Femur (tissue), 1 donor: ENCODE measurements around the gene USP16.

Experiments used
- DNase-seq: peaks from one replicate; pipeline ENCODE4 v3.0.0-alpha.2; 2017

The USP16 gene

DNA sequence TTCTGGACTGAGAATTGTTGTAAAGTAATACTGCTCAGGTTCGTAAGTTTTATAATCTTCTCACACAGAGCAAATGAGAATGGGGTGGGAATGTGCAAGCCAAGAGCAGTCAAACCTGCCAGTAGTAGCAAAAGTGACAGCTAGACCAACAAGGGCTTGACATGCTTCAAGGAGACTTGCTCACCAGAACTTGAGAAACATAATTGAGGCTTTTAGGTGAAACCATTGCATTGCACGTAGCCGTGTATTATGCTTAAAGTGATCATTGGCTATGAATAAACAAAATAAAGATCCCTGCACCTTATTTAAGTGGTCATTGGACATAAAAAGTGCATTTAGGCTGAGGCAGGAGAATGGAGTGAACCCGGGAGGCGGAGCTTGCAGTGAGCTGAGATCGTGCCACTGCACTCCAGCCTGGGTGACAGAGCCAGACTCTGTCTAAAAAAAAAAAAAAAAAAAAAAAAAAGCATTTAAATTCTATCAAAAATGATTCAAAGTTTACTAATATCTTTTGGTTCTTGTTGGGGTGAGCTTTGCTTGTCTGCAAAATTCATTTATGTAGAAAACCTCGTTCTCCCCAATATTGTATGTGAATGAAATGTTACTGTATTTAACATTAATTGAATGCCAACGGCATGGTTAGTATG is 60.8 kb downstream of the USP16 start:
- DNase-seq, result no peak

DNA sequence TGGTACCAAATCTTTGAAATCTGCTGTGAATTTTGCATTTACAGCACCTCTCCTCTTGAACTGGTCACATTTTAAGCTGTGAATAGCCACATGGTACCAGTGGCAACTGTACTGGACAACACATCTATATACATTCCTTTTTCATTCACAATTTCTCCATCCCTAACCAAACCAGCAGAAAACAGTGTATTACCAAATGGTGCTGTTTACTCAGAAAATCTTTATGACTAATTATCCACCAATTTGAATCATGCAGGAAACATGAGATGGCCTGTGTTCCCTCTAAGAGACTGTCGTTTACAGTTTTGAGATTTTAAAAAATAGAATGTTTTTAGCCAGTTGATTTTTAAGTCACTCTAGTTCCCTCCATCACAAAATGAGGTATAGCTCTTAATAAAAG is 66.6 kb downstream of the USP16 start:
- no peak for DNase-seq

DNA sequence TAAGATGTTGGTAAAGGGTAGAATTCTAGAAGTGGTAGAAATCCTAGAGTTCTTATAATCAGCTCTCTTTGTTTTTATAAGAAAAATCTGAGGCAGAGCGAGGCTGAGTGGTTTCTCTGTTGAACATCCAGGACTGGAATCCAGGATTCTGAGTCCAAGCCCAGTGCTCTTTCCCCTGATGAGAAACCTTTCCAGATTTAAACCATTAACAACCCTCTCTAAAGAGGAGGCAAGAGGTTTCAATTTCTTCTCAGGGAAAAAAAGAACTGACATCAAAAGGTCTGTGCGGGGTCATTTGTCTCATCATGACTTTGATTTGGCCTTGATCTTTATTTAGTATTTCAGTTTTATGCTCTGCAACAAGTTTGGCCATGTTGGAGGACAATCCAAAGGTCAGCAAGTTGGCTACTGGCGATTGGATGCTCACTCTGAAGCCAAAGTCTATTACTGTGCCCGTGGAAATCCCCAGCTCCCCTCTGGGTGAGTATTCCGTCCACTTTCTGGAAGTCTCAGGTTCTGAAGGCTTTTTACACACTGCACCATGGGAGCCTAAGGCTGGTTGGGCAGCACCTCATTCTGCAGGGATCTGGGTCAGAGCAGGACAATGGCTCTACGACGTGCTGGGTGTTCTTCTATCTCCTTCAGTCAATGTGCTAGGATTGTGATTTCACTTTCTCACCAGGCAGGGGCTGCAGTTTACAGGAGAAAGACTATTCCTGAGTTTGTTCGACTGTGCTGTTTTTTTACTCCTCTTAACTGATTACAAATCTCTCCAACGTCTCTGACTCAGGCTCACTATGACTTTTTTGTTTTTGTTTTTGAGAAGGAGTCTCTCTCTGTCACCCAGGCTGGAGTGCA is 67.9 kb downstream of the USP16 start:
- no peak for DNase-seq

DNA sequence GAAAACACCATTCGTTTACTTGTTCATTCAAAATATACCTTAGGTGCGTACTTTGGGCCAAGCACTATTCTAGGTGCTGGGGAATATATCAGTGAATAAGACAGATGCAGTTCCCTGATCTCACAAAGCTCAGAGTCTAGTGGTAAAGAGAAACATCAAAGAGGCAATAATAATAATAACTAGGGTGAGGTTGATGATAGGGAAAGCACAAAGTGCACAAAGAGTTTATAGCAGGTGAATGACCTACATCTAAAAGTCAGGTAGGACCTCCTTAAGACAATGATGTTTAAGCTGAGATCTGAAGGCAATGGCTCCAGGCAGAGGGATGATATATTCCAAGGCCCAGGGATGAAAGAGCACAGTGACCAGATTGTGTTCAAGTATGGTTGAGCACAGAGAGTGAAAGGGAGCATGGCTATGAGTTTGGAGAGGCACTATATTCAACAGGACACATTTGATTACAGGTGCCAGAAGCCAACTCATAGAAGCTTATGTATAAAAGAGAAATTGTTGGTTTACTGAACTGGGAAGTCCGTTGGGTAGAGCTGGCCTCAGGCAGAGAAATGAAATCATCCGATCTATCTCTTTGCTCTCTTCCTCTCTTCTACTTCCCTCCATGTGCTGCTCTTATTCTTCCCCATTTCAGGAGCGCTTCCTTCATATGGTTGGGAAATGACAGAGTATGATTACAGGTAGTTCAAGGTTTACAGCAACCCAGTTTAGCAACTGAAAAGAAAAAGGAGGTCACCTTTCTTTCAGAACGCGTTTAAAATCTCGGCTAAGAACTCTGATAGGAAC is 71.9 kb downstream of the USP16 start:
- DNase-seq, result no peak

DNA sequence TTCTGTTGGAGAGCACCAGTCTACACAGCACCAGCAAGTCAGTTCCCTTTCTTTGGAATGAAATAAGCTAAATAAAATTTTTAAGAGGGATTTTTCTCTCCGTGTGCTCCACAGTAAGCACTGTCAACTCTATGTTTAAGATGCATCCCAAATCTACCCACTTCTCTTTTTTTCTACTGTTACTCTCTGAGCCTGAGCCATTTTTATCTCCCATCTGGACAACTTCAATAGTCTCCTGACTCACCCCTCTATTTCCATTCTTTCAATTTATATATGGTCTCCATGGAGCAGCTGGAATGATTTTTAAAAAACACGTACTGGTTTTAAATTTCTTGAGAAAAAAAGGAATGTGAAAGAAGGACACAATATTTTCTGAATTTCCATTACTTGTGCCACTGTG is 73.7 kb downstream of the USP16 start:
- no peak for DNase-seq

DNA sequence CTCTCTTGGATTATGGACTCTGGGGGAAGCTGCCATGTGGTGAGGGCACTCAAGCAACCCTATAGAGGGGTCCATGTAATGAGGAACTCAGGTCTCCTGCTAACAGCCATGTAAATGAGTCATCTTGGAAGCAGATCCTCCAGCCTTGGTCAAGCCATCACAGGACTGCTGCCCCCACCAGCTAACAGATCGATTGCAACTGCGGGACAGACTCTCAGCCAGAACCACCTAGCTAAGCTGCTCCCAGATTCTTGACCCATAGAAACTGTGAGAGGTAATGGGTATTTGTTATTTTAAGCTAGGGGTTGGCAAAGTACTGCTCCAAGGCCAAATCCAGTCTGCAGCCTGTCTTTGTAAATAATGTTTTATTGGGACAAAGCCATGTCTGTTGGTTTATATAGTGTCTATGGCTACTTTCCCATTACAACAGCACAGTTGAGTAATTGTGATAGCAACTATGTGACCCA is 78.4 kb downstream of the USP16 start:
- DNase-seq, result no peak
